ENCODE data around the gene VAX1.

The VAX1 gene

DNA sequence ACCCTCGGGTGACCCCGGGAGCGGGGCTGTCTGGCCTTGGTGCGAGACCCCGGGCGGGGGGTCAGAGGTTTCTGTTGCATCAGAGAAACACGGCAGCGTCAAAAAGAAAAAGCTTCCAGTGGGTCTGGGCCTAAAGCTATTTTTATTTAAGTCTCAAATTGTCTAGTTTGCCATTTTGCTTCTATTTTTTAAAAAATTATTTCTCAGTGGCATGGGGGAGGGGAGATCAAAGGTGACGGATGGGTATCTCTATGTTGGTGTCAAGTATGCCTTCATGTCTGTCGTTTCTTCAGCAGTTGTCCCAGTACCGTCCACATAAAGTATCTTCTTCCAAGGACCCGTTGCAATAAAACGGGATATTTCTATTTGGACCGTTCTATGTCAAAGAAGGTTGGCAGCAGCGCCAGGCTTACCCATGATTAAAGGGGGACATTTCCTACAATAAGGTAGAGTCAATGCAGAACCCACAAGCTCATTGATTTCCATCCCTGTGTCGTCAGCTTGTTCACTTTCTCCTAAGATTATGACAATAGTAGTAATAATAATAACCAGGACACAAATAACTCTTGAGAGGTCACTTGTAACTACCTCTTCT, 26.0 kb upstream of the VAX1 start:
- no peak for DNase-seq

DNA sequence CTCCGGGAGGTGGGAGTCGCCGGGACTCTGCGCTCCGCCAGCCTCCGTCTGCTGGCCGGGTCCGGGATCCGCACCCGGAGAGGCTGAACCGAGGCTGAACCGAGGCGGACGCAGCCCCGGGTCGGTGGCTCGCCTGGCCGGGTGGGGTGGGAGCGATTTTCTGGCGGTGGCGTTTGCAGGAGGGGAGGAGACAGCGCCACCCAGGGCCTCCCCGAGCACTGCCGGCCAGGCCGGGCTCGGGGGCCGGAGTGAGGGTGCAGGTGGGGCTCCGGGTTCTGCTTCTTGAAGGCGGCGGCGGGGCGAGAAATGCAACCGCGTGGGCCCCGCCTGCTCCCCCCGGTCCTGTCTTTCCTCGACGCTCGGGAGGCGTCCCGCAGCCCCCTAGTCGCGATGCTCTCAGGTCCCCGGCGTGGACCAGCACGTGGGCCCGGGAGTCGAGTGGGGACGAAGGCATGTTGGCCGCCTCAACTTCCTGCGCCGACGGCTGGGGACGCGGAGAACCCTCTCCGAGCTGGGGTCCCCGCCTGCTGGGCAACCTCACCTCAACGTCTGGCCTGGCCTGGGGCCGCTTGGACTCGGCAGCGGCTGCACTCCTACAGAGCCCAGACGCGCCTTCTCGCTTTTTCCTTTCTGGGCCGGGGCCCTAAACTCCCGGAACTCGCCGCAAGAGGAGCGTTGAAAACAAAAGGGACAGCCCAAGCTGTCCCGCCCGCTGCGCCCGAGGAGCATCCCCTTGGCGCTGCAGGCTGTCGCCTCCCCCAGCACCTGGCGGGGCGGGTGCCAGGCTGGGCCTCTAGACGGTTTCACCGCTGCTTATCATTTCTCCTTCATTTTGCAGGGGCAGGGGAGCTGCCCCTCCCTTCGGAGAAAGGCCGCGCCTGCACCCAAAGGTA, 25.2 kb upstream of the VAX1 start:
- no peak for DNase-seq

DNA sequence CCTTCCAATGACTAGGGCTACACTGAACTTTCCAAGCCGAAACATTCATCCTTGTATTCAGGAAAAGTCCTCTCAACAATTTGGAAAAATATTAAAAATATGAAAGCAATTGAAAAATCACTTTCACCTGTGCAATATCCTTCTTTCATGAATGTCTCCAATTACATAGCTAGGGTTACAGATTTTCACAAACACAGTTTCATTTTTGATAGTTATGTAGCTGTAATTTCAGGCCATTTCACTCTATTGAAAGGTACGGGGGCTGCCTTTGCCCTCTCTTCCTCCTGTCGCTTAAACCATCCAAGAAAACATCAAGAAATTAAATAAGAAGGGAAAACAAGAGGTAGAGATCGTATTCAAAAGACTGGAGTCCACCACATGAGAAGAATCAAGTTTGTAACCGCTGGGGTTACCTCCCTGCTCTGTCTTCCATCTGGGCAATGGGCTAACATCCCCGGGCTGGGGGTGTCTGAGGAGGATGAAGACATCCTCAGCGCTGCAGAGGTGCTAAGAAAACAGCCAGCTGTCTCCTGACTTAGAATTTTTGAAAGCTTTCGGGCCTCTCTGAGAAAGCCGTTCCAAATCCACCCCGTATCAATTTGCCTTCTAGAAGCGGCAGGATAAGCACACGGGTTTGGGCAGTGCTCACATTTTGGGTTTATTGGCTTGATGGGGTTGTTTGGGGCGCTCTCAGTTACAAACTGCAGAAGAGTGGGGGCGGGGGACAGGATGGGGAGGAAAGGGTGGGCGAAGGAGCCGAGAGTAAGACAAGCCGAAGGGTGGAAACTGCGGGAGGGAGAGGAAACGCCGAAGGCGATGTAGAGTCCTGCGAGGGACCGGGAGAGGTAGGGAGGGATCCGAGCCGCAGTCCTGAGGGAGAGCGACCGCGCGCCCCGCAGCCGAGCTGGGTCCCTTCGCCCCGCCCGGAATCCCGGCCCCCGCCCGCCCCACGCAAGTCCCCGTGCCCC, 24.3 kb upstream of the VAX1 start:
- DNase-seq, result no peak

DNA sequence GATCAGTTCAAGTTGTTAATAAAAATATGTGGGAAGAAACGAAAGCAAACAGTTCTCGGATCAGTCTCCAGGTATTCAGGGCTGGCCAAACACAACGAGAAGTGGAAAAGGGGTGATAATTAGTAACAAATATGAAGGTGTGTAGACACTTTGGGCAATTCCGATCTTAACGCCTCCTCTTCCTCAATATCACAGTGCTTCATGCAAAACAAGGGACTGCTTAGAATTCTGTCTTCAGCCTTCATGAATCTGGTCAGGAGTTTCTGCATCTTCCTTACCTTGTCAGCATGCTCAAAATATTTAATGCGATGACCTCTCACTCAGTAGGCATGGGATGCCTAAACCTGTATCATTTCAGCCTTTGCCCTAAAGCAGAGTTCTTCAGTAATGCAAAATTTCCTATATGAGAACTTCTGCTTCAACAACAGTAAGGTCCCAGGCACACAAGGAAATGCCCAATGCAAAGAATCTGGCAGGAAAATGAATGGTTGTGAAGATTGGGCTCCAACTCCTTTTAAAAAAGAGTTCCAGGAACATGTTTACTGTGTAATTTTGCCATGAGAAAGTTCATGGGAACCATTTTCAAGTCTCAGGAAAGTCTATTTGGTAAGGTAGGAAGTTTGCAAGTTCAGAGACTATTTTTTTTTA, 23.4 kb upstream of the VAX1 start:
- DNase-seq, result no peak

DNA sequence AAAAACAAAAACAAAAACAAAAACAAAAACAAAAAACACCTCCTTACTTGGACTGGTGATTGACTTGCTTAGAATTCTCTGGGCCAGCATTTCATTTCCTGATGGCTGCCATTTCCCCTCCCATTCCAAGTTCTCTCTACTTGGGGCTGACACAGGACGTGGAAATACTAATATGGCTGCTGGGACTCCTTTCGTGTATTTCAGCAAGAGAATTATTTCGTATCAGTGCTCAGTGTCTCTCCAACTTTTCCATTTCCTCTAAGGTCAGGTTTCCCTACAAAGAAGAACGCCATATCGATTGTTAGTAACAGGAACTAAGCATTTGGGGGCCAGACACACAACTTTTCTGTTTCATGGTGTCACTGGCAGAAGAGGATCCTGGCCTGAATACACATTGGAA, 22.5 kb upstream of the VAX1 start:
- no peak for DNase-seq

DNA sequence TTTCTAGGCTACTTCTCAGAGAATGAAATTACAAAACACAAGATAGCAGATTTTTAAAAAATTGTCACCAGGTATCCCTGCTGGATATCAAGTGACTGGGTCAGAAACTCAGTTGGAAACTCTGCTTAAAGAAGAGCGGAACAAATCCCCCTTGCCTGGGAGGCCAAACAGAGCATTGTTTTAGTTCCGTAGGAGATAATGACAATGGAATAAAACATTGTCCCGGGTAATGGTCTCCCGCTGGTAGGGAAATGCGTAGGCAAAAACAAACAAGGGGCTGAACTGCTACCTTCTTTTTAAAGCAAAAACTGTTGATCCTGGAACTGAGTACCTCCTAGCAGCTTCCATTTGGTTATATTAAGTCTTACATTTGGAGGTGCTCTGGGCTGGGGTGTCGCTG, 21.3 kb upstream of the VAX1 start:
- DNase-seq, result no peak

DNA sequence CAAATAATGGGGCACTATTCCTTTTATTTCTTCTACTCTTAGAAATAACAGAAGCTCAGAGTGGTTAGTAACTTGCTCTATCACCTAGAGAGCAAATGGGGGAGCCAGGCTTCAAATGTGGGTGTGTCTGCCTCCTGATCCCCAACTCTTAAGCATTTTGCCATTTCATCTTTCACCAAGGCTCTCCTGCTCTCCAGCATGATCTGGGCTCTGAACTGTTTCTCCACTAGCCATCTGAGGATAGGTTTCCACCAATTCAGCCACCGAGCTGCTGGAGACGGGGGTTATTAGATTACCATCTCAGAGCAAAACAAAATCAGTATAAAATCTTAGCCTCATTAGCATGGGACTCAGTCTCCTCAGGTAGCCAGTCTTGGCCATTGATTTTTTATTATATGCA, 20.2 kb upstream of the VAX1 start:
- no peak for DNase-seq

DNA sequence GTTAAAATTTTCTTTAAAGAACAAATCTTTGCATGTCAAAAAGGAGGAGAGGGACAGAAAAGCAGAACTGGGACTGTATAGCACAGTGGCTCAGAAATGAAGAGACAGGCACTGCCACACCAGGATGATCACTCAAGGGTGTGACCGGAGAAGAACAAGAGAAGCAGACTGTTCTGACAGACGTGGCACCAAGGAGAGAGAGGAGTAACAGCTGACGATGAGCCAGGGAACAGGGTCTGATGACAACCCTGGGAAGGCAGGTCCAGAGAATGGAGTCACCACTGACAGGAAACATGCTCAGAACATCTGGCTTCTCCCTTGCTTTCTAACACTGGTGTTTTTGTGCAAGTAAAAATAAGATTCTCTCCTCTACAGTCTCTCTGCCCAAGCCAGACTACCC, 14.6 kb upstream of the VAX1 start:
- no peak for DNase-seq

DNA sequence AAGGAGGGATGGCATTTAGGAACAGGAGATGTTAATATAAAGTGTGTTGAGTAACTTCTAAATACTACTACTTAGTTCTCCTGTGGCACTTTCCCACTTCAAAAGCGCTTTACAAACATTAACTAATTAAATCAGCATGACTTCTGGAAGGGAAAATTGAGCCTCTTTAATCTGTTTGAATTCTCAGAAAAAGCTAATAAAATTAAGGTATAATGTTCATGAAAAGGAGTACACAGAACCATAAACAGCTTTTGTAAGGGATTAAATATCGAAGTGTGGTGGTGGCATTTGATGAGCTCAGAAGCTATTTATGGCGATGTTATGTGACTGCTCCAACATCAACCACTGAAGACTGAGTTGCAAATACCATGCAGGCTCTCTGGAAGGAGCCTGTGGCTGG, 10.2 kb upstream of the VAX1 start:
- DNase-seq, result no peak

DNA sequence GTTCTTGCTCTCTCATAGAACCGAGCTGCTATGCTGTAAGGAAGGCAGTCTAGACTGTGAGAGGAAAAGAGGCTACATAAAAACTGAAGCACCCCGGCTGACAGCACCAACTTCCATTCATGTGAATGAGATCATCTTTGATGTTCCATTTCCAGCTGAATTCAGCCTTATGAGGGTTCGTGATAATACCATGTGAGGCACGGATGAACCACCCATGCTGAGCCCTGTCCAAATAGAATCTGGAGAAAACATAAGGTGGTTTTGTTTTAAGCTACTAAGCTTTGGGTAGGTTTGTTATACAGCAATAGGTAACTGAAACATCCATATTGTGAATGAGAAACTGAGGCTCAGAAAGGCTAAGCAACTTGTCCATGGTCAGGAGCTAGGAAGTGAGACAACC, 6.9 kb upstream of the VAX1 start:
- DNase-seq, result no peak

DNA sequence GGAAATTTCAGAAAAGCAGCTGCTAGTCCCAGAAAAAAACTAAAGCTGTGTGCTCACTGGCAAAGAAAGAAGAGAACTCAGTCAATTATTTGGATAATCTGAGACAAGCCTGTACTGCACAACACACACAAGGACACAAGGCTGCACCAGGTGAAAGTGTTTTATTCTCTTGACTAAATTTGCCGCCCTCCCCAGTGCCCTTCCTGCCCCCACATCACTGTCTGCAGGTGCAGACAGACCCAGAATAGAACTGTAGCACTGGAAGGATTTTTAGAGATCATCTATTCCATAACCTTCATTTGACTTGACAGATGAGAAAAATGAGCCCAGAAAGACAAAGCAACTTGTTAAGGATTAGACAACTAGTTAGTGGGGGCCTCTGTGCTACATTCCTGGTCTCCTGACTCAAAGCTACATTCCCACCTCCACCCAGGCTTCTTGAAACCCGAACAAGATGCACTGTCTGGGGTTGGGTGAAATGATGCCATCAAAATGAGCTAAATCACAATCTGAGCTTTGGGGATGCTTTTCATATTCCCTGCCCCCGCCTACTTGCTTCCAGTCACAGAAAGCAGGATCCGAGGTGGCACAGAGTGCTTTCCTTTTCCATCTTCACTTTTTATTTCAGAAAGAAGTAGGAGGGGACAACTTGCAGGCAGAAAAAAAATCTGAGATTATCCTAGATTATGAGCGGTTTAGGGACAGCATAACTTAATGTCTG, 5.2 kb upstream of the VAX1 start:
- no peak for DNase-seq

DNA sequence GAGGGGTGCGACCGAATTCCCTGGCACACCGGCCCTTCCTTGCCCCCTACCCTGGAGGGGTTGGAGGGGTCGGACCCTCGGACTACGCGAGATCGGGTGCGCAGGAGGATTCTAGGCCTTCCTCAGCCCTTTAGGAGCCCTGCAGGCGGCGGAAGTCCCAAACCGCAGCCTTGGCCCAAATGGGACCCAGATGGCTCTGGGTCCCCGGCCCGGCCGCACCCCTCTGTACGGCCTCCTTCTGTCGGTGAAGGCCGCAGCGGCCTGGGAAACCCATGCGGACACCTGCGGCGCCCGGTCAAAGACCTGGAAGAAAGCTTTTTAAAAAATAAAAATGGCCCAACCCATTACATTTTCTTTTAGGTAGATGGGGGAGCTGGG, 2.4 kb upstream of the VAX1 start:
- no peak for DNase-seq

DNA sequence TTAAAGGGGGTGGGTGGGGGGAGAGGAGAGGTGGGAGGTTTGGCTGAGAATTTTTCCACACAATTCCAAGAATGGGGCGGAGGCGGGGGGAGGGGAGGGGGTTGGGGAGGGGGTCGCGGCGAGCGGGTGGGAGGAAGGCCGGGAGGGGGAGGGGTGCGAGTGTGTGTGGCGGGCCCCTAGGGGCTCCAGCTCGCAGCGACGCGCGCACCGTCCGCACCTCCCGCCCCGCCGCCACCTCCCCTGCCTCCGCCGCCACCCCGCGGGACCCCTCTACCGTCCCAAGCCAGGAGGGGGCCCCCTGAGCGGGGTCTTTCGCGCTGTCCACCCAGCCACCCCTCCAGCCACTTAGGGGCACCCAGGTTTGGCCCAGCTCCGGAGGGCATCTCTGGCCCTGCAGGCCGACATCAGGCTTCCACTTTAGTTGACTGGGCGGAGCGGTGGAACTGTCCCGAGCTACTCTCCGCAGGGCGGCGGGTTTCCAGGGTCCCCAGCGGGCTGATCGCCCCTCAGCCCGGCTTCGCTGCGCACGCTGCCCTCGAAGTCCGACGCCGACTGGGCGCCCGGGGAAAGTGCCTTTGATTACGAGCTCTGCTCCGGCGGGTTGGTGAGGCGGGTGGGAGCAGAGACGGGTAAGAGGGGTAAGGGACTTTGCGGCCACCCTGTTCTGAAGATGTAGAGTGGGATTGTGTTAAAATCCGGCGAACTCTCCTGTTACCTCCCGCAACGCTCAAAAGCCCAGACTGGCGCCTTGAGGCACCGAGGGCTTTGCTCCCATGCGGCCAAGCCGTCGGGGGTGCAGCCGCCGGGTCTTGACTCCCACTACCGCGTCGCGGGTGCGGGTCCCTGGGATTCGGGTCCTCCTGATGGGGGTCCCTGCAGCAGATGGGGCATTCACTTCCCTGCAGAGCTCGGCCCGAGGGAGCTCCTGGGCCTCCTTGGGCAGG, 1.8 kb upstream of the VAX1 start:
- DNase-seq, result no peak

DNA sequence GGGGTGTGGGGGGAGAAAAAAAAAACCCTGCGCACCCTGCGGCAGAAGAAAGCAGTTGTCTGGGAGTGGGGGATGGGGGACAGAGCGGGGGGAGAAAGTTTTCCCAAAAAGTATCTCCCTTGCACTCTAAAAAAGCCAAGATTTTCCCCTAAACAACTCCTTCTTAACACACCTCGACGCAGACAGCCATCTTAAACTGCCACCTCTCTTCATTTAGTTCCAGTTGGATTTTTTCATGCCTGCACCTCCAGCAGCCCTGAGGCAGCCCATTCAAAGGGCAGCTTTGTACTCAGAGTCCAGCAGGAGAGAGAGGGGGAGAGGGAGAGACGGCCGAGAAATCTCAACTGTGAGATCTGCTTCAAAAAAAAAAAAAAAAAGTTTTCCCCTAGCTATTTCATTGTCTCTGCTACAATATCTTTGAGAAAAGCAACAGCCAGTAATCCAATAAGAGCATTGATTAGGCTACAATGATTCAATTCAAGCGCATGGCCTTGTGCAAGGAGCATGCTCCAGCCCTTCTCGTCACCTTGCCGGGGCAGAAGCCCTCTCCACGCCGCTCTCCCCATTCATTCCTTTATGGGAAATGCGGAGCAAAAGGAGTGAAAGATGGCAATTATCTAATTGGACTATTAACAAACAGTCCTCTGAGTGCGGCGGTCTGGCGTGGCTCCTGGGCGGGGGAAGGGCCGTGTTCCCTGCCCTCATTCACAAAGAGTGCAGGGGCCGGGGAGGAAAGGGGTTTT, 939 bp upstream of the VAX1 start:
- no peak for DNase-seq

DNA sequence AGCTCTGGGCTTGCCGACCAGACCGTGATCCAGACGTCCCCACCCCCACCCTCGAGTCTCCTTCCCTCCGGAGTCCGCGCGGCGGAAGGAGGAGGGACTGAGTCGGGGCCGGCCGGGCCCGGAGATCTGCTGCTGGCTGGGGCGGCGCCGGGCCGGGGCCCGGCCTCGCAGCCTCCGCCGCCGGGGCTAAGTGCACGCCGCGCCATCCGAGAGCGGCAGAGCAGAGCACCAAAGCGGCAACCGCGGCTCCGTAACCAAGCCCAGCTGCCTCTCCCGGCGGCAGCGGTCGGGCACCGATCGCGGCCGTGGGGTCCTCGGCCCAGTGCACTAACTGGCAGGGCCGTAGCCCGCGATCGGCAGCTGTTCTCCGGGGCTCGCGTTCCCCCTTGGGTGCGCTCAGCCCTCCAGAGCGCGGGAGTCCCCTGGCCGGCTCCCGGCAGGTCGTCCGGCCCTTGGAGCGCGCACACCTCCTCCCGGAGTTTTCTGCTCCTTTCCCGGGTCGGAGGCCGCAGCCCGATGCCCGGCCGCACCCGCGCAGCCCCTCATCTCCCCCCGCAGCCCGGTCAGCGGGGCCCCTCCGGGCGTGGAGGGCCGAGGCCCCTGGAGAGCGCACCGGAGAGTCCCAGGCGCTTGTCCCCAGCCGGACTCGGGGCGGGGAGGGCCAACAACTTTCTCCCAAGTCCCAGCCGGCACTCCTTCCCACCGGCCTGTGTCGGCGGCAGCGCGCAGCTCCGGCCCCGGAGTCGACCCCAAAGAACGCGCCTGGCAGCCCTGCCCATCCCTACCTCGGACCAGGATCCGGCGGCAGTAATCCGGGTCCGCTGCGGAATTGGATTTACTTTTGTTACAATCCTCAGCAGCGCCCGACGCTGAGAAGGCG, 799 bp downstream of the VAX1 start:
- DNase-seq, result peak; percentile 27

DNA sequence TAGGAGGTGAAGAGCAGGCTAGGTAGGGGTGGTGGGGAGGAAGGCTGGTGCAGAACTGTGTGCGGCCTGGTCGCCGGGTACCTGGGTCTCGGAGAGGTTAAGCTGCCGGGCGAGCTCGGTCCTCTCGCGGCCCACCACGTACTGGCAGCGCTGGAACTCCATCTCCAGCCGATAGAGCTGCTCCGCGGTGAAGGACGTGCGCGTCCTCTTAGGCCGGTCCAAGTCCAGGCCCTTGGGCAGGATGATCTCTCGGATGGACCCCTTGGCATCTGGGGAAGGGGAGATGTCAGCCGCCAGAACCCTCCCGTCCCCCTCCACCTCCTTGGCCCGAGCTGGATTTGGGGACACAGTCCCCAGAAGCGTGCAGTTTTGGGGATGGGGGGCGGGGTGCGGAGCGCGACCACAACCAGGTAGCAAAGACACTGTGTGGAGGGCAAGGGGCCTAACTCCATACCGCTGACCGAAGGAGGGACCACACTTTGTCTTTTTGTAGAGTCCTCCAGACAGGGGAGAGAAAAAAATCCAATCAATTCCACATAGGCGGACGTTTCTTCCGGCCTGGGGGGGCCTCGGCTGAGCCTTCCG, 1.6 kb downstream of the VAX1 start:
- no peak for DNase-seq

DNA sequence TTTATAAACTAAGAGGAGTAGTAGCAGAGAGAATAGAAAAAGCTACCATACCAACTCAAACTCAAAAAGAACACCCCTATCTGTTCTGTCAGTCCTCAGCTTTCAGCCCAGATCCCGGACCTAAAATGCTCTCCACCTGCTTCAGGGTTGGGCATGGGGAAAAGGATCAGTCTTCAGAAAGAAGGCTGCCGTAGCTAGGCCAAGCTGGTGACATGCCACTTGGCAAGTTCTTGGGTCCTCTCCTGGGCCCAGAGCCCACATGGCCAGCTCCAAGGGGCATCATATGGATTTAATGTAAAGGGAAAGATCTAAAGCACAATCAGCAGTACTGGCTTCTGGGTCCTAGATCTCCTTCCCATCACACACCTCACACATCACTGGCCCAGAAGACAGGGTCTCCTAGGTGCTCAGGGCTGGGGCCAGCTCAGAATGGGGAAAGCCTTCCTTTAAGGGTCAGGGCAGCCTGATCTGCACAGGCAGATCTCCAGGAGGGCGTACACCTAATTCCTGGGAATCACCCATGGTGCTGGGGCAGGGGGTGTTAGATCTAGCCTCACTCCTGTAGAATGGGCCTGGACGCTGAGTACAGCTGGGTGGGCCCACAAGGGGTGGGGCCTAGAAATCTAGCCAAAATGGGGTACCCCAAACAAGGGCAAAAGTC, 2.5 kb downstream of the VAX1 start:
- DNase-seq, result no peak

DNA sequence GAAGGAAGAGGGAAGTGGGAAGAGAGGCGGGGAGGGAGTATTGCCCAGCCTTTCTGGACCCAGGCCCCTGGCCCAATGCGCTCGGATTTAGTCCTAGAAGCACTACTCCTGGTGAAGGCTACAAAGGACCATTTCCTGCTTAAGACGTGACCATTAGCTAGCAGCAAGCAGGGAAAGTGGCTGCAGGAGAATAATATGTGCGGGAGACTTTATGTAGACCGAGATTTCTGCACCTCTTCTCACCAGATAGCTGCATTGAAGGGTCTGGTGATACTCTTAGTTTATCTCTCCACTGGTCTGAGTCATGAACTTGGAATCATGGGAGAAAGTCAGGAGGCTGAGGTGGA, 3.1 kb downstream of the VAX1 start:
- no peak for DNase-seq
